ENCODE measurements around the gene KRTAP3-1. TPM values are rescaled to one million over a fixed set of nuclear protein-coding genes. Genes with fewer than 3 reads are reported as not detected.

KRTAP3-1 gene
- total and polyA plus RNA-seq, 4 experiments from 2014 or later = not detected

DNA sequence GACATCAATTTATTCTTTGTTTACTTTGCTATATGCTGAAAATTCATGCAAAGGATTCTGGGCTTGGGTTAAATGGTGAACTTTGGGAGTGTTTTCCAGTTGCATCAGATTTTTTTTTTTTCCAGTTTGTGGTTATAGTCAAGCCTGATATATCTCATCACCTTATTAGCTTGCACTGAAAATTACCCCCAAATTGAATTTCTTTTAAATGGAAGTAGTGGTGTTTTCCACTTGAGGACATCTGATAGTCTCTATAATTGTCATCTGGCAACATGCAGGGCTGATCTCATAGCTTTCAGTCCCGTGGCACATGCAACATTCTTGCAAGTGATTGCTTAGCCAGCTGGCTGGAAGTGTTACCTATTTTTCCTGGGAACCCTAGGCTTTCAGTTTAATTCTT is 4.7 kb upstream of the KRTAP3-1 start:
- Mint-ChIP-seq H3K9me3 (peaks cover 0 to 2% (median 0%) of the 10 kb centered on the region in 8 donors), H3K27ac (no peak overlapping the region), H3K27me3 (peaks cover 5 to 7% of the 10 kb centered on the region in 2 donors), H3K4me1 (no peaks in the 10 kb centered on the region), H3K36me3 (no peaks in the 10 kb centered on the region), H3K4me3 (no peak overlapping the region)
- Histone ChIP-seq H3K4me3 (ENCODE audit: low read length in 2 of 2) (no peak overlapping the region), H3K36me3 (ENCODE audit: insufficient read depth, low read length) (no peaks in the 10 kb centered on the region), H3K4me1 (ENCODE audit: insufficient read depth, low read length) (no peaks in the 10 kb centered on the region), H3K27ac (ENCODE audit: low read depth, low read length) (no peak overlapping the region), H3K9me3 (ENCODE audit: control insufficient read depth in 1 of 2, low read length in 2 of 2) (no peaks in the 10 kb centered on the region), H3K27me3 (ENCODE audit: insufficient read depth, low read length) (no peaks in the 10 kb centered on the region)
- CTCF ChIA-PET (ENCODE audit: partially characterized antibody) = interaction anchor here (0.7 to 0.9 kb wide), 2 partner anchors 10 to 649 kb away, joined by 3 read pairs; no protein-coding TSS in a partner anchor
- no peak for DNase-seq
- POLR2A ChIA-PET (ENCODE audit: partially characterized antibody) = no interaction called here
- intact Hi-C loops (cut with micrococcal nuclease) = no loop called here

DNA sequence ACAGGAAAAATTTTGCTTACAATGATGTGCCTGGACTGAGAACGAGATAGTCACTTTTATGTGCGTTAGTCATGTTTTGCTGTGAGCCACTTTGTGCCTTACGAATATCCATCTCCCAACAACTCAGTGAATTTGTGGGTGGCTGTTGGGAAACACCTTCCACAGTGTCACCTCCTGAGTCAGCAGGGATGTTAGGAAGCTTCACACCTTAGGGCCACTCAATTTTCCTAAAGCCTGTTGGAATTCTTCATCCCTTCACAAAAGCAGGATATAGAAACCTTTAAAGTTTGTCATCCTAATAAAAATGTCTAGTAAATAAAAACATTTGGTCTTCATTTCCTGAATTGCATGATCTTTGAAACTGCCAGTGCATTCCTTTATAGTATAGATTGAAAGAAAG is 4.3 kb upstream of the KRTAP3-1 start:
- CTCF ChIA-PET (ENCODE audit: partially characterized antibody) = no interaction called here
- Mint-ChIP-seq H3K4me1 (no peaks in the 10 kb centered on the region), H3K27ac (no peak overlapping the region), H3K4me3 (no peak overlapping the region), H3K27me3 (peaks cover 5 to 7% of the 10 kb centered on the region in 2 donors), H3K36me3 (no peaks in the 10 kb centered on the region), H3K9me3 (peaks cover 0 to 2% (median 0%) of the 10 kb centered on the region in 8 donors)
- Histone ChIP-seq H3K27ac (ENCODE audit: low read depth, low read length) (no peak overlapping the region), H3K4me1 (ENCODE audit: insufficient read depth, low read length) (no peaks in the 10 kb centered on the region), H3K36me3 (ENCODE audit: insufficient read depth, low read length) (no peaks in the 10 kb centered on the region), H3K4me3 (ENCODE audit: low read length in 2 of 2) (no peak overlapping the region), H3K9me3 (ENCODE audit: control insufficient read depth in 1 of 2, low read length in 2 of 2) (no peaks in the 10 kb centered on the region), H3K27me3 (ENCODE audit: insufficient read depth, low read length) (no peaks in the 10 kb centered on the region)
- POLR2A ChIA-PET (ENCODE audit: partially characterized antibody) = no interaction called here
- intact Hi-C loops (cut with micrococcal nuclease) = no loop called here
- DNase-seq = no peak

DNA sequence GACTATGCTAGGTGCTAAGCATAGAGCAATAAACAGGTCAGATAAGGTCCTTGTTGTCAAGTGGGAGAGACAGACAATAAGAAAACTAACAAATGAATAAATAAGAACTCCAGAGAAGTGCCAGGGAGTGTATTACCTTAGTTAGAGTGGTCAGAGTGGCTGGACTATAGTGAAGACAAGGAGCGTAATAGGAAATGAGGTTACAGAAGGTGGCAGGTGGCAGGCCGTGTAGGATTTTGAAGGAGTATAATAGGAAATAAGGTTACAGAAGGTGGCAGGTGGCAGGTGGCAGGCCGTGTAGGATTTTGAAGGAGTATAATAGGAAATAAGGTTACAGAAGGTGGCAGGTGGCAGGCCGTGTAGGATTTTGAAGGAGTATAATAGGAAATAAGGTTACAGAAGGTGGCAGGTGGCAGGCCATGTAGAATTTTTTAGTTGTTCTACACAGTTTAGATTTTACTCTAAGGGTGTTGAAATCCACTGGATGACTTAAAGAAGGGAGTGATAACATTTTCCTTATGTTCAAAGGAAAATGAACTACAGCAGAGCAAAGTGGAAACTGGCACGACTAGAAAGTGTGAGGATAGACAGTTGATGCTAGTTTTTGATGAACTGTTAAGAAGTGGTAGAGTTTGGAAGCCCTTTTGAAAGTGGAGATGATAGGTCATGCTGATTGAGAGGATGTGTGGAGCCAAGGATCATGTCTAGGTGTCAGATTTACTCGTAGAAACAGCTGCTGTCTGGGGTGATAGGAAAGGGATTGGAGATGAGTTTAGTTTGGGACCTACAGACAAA is 3.6 kb upstream of the KRTAP3-1 start:
- H3K4me1 Mint-ChIP-seq = no peaks in the 10 kb centered on the region
- Histone ChIP-seq H3K4me3 (ENCODE audit: low read length in 2 of 2) (no peak overlapping the region), H3K9me3 (ENCODE audit: control insufficient read depth in 1 of 2, low read length in 2 of 2) (no peaks in the 10 kb centered on the region), H3K27ac (ENCODE audit: low read depth, low read length) (no peak overlapping the region), H3K4me1 (ENCODE audit: insufficient read depth, low read length) (no peaks in the 10 kb centered on the region), H3K27me3 (ENCODE audit: insufficient read depth, low read length) (no peaks in the 10 kb centered on the region), H3K36me3 (ENCODE audit: insufficient read depth, low read length) (no peaks in the 10 kb centered on the region)
- H3K27me3 Mint-ChIP-seq = peaks cover 5 to 7% of the 10 kb centered on the region in 2 donors
- intact Hi-C loops (cut with micrococcal nuclease) = no loop called here
- peaks cover 0 to 2% (median 0%) of the 10 kb centered on the region in 8 donors for H3K9me3 Mint-ChIP-seq
- H3K36me3 Mint-ChIP-seq = no peaks in the 10 kb centered on the region
- no peak overlapping the region for H3K27ac Mint-ChIP-seq
- no peak for DNase-seq
- ChIA-PET POLR2A (ENCODE audit: partially characterized antibody) (no interaction called here), CTCF (ENCODE audit: partially characterized antibody) (no interaction called here)
- H3K4me3 Mint-ChIP-seq = no peak overlapping the region

GRCh38 chr17:41010441-41010840 is 1.5 kb upstream of the KRTAP3-1 start:
- DNase-seq = no peak
- H3K36me3 Mint-ChIP-seq = no peaks in the 10 kb centered on the region
- CTCF ChIA-PET (ENCODE audit: partially characterized antibody) = no interaction called here
- no peak overlapping the region for H3K27ac Mint-ChIP-seq
- no peaks in the 10 kb centered on the region for H3K9me3 Mint-ChIP-seq
- POLR2A ChIA-PET (ENCODE audit: partially characterized antibody) = no interaction called here
- Histone ChIP-seq H3K27ac (ENCODE audit: low read depth, low read length) (no peak overlapping the region), H3K36me3 (ENCODE audit: insufficient read depth, low read length) (no peaks in the 10 kb centered on the region), H3K9me3 (ENCODE audit: control insufficient read depth in 1 of 2, low read length in 2 of 2) (no peaks in the 10 kb centered on the region), H3K4me3 (ENCODE audit: low read length in 2 of 2) (no peak overlapping the region), H3K27me3 (ENCODE audit: insufficient read depth, low read length) (no peaks in the 10 kb centered on the region), H3K4me1 (ENCODE audit: insufficient read depth, low read length) (no peaks in the 10 kb centered on the region)
- intact Hi-C loops (cut with micrococcal nuclease) = no loop called here
- no peak overlapping the region for H3K4me3 Mint-ChIP-seq
- no peaks in the 10 kb centered on the region for H3K4me1 Mint-ChIP-seq
- peaks cover 1 to 7% of the 10 kb centered on the region in 2 donors for H3K27me3 Mint-ChIP-seq

DNA sequence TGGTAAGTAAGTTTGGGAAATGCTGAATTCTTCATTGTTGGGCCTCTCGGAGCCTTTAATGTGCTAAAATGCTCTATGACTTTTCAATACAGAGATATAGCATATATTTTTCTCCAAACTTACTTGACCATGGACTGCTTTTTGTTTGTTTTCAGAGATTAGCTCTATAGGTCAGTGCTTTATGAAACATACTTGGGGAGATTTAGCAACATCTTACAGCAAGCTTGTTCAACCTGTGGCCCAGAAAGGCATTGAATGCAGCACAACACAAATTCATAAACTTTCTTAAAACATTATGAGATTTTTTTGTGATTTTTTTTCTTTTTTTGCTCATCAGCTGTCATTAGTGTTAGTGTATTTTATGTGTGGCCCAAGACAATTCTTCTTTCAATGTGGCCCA is 1.0 kb upstream of the KRTAP3-1 start:
- ChIA-PET CTCF (ENCODE audit: partially characterized antibody) (no interaction called here), POLR2A (ENCODE audit: partially characterized antibody) (no interaction called here)
- H3K27ac Mint-ChIP-seq = no peak overlapping the region
- H3K4me1 Mint-ChIP-seq = no peaks in the 10 kb centered on the region
- no peak overlapping the region for H3K4me3 Mint-ChIP-seq
- no peaks in the 10 kb centered on the region for H3K4me1 ChIP-seq (ENCODE audit: insufficient read depth, low read length)
- H3K27me3 Mint-ChIP-seq = peaks cover under 1 to 4% of the 10 kb centered on the region in 2 donors
- no peaks in the 10 kb centered on the region for H3K27me3 ChIP-seq (ENCODE audit: insufficient read depth, low read length)
- H3K9me3 ChIP-seq (ENCODE audit: control insufficient read depth in 1 of 2, low read length in 2 of 2) = no peaks in the 10 kb centered on the region
- DNase-seq = no peak
- H3K36me3 Mint-ChIP-seq = no peaks in the 10 kb centered on the region
- intact Hi-C loops (cut with micrococcal nuclease) = no loop called here
- H3K27ac ChIP-seq (ENCODE audit: low read depth, low read length) = no peak overlapping the region
- H3K9me3 Mint-ChIP-seq = no peaks in the 10 kb centered on the region
- H3K4me3 ChIP-seq (ENCODE audit: low read length in 2 of 2) = no peak overlapping the region
- H3K36me3 ChIP-seq (ENCODE audit: insufficient read depth, low read length) = no peaks in the 10 kb centered on the region

- Mint-ChIP-seq H3K27me3 (peaks cover 2 to 4% of the 10 kb centered on the region in 2 donors), H3K27ac (no peak overlapping the region), H3K4me3 (no peak overlapping the region), H3K9me3 (no peaks in the 10 kb centered on the region), H3K4me1 (no peaks in the 10 kb centered on the region), H3K36me3 (no peaks in the 10 kb centered on the region)
- ChIA-PET CTCF (ENCODE audit: partially characterized antibody) (no interaction called here), POLR2A (ENCODE audit: partially characterized antibody) (no interaction called here)
- no peaks in the 10 kb centered on the region for H3K27me3 ChIP-seq (ENCODE audit: insufficient read depth, low read length)
- H3K4me3 ChIP-seq (ENCODE audit: low read length in 2 of 2) = no peak overlapping the region
- H3K36me3 ChIP-seq (ENCODE audit: insufficient read depth, low read length) = no peaks in the 10 kb centered on the region
- H3K4me1 ChIP-seq (ENCODE audit: insufficient read depth, low read length) = no peaks in the 10 kb centered on the region
- intact Hi-C loops (cut with micrococcal nuclease) = no loop called here
- H3K9me3 ChIP-seq (ENCODE audit: control insufficient read depth in 1 of 2, low read length in 2 of 2) = no peaks in the 10 kb centered on the region
- DNase-seq = no peak
- no peak overlapping the region for H3K27ac ChIP-seq (ENCODE audit: low read depth, low read length)
These were observed 403 bp upstream of the KRTAP3-1 start for GRCh38 chr17:41009301-41009760.

DNA sequence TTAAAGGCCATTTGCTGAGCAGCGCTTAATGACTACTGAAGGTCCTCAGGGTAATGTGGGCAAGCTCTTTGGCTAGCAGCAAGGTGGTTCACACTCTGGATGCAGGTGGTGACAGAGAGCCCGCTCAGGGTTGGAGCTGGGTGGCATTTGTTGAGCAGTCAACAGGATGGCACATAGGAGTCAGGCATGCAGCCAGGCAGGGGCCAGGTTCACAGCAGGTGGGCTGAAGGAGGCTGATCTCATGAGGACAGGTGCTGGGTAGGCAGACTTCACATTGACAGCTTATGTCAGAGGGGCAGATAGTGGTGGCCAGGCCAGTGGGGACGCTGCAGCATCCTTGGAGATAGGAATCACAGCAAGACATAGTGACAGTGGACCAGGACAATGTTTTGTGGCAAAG is 4.5 kb downstream of the KRTAP3-1 start:
- H3K4me3 Mint-ChIP-seq = no peak overlapping the region
- H3K36me3 Mint-ChIP-seq = no peaks in the 10 kb centered on the region
- no peak overlapping the region for H3K4me3 ChIP-seq (ENCODE audit: low read length in 2 of 2)
- H3K36me3 ChIP-seq (ENCODE audit: insufficient read depth, low read length) = no peaks in the 10 kb centered on the region
- no peaks in the 10 kb centered on the region for H3K9me3 Mint-ChIP-seq
- POLR2A ChIA-PET (ENCODE audit: partially characterized antibody) = no interaction called here
- no peak for DNase-seq
- H3K4me1 ChIP-seq (ENCODE audit: insufficient read depth, low read length) = no peaks in the 10 kb centered on the region
- H3K27ac Mint-ChIP-seq = no peak overlapping the region
- H3K4me1 Mint-ChIP-seq = no peaks in the 10 kb centered on the region
- peaks cover 18 to 19% of the 10 kb centered on the region in 2 donors for H3K27me3 Mint-ChIP-seq
- intact Hi-C loops (cut with micrococcal nuclease) = no loop called here
- H3K27me3 ChIP-seq (ENCODE audit: insufficient read depth, low read length) = no peaks in the 10 kb centered on the region
- no peaks in the 10 kb centered on the region for H3K9me3 ChIP-seq (ENCODE audit: control insufficient read depth in 1 of 2, low read length in 2 of 2)
- H3K27ac ChIP-seq (ENCODE audit: low read depth, low read length) = no peak overlapping the region
- CTCF ChIA-PET (ENCODE audit: partially characterized antibody) = no interaction called here
